Measurements from ENCODE around the gene GP5. TPM values are rescaled to one million over a fixed set of nuclear protein-coding genes. Genes with fewer than 3 reads are reported as not detected.

GP5 gene
- total RNA-seq, 1 experiment from 2014 or later = 0.09 TPM

DNA sequence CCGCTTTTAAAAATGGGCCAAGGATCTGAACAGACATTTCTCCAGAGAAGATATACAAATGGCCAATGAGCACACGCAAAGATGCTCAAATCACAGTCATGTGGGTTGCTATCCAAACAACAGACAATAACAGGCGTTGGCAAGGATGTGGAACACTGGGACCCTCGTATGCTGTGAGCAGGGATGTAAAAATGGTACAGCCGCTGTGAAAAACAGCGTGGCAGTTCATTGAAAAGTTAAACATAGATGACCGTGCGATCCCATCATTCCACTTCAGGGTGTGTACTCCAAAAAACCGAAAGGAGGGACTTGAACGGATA lies 22.9 kb downstream of the GP5 start:
- H3K4me1 Mint-ChIP-seq = peaks cover 34% of the 10 kb centered on the region
- H3K36me3 Mint-ChIP-seq = no peaks in the 10 kb centered on the region
- ATAC-seq = no peak
- no peaks in the 10 kb centered on the region for H3K9me3 Mint-ChIP-seq
- H3K27me3 Mint-ChIP-seq (ENCODE audit: low read depth) = no peaks in the 10 kb centered on the region
- ChIA-PET CTCF (no interaction called here), POLR2A (no interaction called here)
- H3K4me3 Mint-ChIP-seq = no peak overlapping the region
- no peak for TF ChIP-seq ZNF219 (CRISPR knock-in tag; IDR thresholded peaks at IDR 0.05; ENCODE audit: borderline replicate concordance)
- no peak for TF ChIP-seq HMGA2 (CRISPR knock-in tag; IDR thresholded peaks at IDR 0.05)
- TF ChIP-seq, protein P1, sequence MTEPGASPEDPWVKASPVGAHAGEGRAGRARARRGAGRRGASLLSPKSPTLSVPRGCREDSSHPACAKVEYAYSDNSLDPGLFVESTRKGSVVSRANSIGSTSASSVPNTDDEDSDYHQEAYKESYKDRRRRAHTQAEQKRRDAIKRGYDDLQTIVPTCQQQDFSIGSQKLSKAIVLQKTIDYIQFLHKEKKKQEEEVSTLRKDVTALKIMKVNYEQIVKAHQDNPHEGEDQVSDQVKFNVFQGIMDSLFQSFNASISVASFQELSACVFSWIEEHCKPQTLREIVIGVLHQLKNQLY (CRISPR knock-in tag; IDR thresholded peaks at IDR 0.05) = no peak
- no peak for TF ChIP-seq FOXP1 (CRISPR knock-in tag; IDR thresholded peaks at IDR 0.05; ENCODE audit: borderline replicate concordance)
- TF ChIP-seq CREB1 (CRISPR knock-in tag; IDR thresholded peaks at IDR 0.05) = no peak
- TF ChIP-seq GRHL2 (CRISPR knock-in tag; IDR thresholded peaks at IDR 0.05; ENCODE audit: insufficient replicate concordance, severe bottlenecking) = no peak
- TF ChIP-seq, protein P2, sequence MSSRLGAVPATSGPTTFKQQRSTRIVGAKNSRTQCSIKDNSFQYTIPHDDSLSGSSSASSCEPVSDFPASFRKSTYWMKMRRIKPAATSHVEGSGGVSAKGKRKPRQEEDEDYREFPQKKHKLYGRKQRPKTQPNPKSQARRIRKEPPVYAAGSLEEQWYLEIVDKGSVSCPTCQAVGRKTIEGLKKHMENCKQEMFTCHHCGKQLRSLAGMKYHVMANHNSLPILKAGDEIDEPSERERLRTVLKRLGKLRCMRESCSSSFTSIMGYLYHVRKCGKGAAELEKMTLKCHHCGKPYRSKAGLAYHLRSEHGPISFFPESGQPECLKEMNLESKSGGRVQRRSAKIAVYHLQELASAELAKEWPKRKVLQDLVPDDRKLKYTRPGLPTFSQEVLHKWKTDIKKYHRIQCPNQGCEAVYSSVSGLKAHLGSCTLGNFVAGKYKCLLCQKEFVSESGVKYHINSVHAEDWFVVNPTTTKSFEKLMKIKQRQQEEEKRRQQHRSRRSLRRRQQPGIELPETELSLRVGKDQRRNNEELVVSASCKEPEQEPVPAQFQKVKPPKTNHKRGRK (CRISPR knock-in tag; IDR thresholded peaks at IDR 0.05; ENCODE audit: borderline replicate concordance) = no peak
- no peak for TF ChIP-seq JUN (CRISPR knock-in tag; IDR thresholded peaks at IDR 0.05)
- no peak for TF ChIP-seq ESRRA (CRISPR knock-in tag; IDR thresholded peaks at IDR 0.05; ENCODE audit: borderline replicate concordance)
- TF ChIP-seq, protein P3, sequence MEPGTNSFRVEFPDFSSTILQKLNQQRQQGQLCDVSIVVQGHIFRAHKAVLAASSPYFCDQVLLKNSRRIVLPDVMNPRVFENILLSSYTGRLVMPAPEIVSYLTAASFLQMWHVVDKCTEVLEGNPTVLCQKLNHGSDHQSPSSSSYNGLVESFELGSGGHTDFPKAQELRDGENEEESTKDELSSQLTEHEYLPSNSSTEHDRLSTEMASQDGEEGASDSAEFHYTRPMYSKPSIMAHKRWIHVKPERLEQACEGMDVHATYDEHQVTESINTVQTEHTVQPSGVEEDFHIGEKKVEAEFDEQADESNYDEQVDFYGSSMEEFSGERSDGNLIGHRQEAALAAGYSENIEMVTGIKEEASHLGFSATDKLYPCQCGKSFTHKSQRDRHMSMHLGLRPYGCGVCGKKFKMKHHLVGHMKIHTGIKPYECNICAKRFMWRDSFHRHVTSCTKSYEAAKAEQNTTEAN (CRISPR knock-in tag; IDR thresholded peaks at IDR 0.05) = no peak
- TF ChIP-seq ZNF121 (CRISPR knock-in tag; IDR thresholded peaks at IDR 0.05) = no peak
- no peak for TF ChIP-seq ZBTB21 (CRISPR knock-in tag; IDR thresholded peaks at IDR 0.05; ENCODE audit: borderline replicate concordance)
- TF ChIP-seq ATF1 (CRISPR knock-in tag; IDR thresholded peaks at IDR 0.05) = no peak
- TF ChIP-seq SP1 (CRISPR knock-in tag; conservative IDR thresholded peaks at IDR 0.05) = no peak
- TF ChIP-seq NR1H2 (CRISPR knock-in tag; IDR thresholded peaks at IDR 0.05) = no peak
- TF ChIP-seq RORB (CRISPR knock-in tag; IDR thresholded peaks at IDR 0.05) = no peak
- TF ChIP-seq, protein P4, sequence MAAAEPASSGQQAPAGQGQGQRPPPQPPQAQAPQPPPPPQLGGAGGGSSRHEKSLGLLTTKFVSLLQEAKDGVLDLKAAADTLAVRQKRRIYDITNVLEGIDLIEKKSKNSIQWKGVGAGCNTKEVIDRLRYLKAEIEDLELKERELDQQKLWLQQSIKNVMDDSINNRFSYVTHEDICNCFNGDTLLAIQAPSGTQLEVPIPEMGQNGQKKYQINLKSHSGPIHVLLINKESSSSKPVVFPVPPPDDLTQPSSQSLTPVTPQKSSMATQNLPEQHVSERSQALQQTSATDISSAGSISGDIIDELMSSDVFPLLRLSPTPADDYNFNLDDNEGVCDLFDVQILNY (CRISPR knock-in tag; IDR thresholded peaks at IDR 0.05) = no peak
- H3K27ac Mint-ChIP-seq = 0 out of 2 replicates have a peak overlapping the region, but pooled peaks have one; percentile 5
- no peak for DNase-seq (ENCODE audit: low spot score)

DNA sequence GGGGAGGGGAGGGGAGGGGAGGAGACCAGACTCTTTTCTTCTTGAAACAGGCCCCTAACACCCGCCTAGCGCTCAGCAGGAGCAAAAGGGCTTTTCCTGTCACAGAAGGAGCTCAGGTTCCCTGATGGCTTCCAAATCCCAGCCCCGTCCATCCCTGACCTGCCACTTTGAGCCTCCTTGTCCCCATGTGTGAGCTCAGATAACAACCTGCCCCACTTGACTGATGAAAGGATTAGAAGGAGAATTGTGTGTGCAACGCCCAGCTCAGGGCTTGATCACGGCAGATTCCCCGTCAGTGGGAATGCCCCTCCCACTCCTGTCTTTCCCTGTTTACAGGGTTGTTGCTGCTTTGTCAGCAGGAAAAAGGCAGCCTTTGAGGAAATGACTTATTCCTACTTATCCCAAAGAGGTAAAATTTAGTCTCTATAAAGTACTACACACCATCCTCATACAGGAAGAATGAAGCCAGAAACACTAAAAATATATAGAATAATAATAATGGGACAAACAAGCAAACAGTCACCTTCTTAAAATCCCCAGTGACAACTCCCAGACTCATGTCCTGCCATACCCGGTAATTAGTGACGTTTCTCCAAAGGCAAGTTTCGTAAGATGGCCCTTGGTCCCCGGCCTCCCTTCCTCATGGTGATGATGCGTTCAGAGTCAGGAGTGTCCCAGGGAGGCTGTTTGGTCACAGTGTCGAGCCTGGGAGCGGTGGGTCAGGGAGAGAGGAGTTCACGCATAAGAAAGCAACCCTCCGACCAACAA lies 23.4 kb downstream of the GP5 start:
- no peaks in the 10 kb centered on the region for H3K36me3 Mint-ChIP-seq
- POLR2A ChIA-PET = interaction anchor here (0.6 kb wide), 1 partner anchor 79 kb away, joined by 8 read pairs; no protein-coding TSS in a partner anchor
- H3K4me3 Mint-ChIP-seq = peak overlapping the region; percentile 30; the same call in 1 of the 2 replicates
- H3K27ac Mint-ChIP-seq = 0 out of 2 replicates have a peak overlapping the region, but pooled peaks have one; percentile 5
- TF ChIP-seq CBFB (CRISPR knock-in tag; IDR thresholded peaks at IDR 0.05; ENCODE audit: low read depth) (no peak), NFE2L1 (CRISPR knock-in tag; IDR thresholded peaks at IDR 0.05) (no peak), NR1H2 (CRISPR knock-in tag; IDR thresholded peaks at IDR 0.05) (no peak), FOXJ3 (CRISPR knock-in tag; IDR thresholded peaks at IDR 0.05; ENCODE audit: borderline replicate concordance) (no peak), JAZF1 (CRISPR knock-in tag; IDR thresholded peaks at IDR 0.05) (no peak)
- TF ChIP-seq, protein P5, sequence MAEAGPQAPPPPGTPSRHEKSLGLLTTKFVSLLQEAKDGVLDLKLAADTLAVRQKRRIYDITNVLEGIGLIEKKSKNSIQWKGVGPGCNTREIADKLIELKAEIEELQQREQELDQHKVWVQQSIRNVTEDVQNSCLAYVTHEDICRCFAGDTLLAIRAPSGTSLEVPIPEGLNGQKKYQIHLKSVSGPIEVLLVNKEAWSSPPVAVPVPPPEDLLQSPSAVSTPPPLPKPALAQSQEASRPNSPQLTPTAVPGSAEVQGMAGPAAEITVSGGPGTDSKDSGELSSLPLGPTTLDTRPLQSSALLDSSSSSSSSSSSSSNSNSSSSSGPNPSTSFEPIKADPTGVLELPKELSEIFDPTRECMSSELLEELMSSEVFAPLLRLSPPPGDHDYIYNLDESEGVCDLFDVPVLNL (CRISPR knock-in tag; IDR thresholded peaks at IDR 0.05; ENCODE audit: borderline replicate concordance, low read depth) = no peak
- TF ChIP-seq, protein P6, sequence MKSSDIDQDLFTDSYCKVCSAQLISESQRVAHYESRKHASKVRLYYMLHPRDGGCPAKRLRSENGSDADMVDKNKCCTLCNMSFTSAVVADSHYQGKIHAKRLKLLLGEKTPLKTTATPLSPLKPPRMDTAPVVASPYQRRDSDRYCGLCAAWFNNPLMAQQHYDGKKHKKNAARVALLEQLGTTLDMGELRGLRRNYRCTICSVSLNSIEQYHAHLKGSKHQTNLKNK (CRISPR knock-in tag; IDR thresholded peaks at IDR 0.05) = no peak
- TF ChIP-seq, protein P7, sequence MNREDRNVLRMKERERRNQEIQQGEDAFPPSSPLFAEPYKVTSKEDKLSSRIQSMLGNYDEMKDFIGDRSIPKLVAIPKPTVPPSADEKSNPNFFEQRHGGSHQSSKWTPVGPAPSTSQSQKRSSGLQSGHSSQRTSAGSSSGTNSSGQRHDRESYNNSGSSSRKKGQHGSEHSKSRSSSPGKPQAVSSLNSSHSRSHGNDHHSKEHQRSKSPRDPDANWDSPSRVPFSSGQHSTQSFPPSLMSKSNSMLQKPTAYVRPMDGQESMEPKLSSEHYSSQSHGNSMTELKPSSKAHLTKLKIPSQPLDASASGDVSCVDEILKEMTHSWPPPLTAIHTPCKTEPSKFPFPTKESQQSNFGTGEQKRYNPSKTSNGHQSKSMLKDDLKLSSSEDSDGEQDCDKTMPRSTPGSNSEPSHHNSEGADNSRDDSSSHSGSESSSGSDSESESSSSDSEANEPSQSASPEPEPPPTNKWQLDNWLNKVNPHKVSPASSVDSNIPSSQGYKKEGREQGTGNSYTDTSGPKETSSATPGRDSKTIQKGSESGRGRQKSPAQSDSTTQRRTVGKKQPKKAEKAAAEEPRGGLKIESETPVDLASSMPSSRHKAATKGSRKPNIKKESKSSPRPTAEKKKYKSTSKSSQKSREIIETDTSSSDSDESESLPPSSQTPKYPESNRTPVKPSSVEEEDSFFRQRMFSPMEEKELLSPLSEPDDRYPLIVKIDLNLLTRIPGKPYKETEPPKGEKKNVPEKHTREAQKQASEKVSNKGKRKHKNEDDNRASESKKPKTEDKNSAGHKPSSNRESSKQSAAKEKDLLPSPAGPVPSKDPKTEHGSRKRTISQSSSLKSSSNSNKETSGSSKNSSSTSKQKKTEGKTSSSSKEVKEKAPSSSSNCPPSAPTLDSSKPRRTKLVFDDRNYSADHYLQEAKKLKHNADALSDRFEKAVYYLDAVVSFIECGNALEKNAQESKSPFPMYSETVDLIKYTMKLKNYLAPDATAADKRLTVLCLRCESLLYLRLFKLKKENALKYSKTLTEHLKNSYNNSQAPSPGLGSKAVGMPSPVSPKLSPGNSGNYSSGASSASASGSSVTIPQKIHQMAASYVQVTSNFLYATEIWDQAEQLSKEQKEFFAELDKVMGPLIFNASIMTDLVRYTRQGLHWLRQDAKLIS (CRISPR knock-in tag; IDR thresholded peaks at IDR 0.05; ENCODE audit: borderline replicate concordance) = no peak
- no peaks in the 10 kb centered on the region for H3K9me3 Mint-ChIP-seq
- ATAC-seq = no peak
- H3K4me1 Mint-ChIP-seq = peaks cover 35% of the 10 kb centered on the region
- CTCF ChIA-PET = interaction anchor here (0.8 to 1.3 kb wide), 5 partner anchors 19 to 96 kb away, joined by 3 to 9 read pairs (median 4); no protein-coding TSS in a partner anchor
- DNase-seq (ENCODE audit: low spot score) = no peak
- no peaks in the 10 kb centered on the region for H3K27me3 Mint-ChIP-seq (ENCODE audit: low read depth)

Data from WTC11 (cell line).